Gastroesophageal sphincter (tissue), 3 donors: ENCODE results near the gene UQCC2.

Source experiments
- POLR2A ChIP-seq, 2 donors: fragments of 450-650 bp; IDR thresholded peaks; one replicate each; pipeline ENCODE4 v1.6.1; 2017; ENCODE audit warnings: antibody characterized with exemption in 2 of 2, mild to moderate bottlenecking in 2 of 2, moderate library complexity in 1 of 2
- TF ChIP-seq, protein P1 (sequence below), 4 experiments: fragments of 200-600 bp in 2 of 4; fragments of 450-650 bp in 2 of 4; sonication (generic) in 1 of 4; IDR thresholded peaks; one replicate each; pipeline ENCODE4 v1.5.1; 2017 to 2019; ENCODE audit warnings: antibody characterized with exemption in 4 of 4, mild to moderate bottlenecking in 2 of 4, moderate library complexity in 2 of 4

DNA sequence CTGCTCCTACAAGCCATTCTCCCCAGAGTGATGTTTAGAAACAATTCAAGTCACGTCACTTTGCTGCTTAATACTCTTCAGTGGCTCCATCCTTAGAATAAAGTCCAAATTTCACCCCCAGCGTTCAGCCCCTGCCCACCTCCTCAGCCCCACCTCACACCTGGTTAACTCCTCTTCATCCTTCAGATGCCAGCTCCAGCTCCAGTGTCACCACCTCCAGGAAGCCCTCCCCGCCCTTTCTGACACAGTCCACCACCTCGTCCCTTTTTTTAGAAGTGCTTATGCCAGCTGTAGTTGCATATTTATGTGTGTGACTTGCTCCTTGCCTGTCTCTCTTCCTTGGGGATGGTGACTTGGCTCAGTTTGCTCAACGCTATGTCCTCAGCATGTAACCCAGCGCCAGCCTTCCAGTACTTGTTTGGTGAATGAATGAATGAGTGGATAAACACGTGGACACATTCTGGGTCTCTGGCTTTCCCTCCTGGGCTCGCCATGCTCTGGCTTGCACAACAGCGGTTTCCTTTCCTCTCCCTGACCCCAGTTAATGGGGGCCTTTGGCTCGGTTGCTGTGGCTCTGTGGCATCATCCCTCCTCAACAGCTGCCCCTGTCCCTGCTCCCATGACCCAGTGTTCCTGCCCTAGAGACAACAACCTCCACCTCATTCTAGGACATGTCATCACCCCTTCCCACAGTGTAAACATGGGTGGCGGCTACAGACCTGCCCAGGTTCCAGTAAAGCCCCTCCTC is 38.9 kb upstream of the UQCC2 start:
- no peak for TF ChIP-seq POLR2A (IDR thresholded peaks at IDR 0.05)
- TF ChIP-seq, protein P1, sequence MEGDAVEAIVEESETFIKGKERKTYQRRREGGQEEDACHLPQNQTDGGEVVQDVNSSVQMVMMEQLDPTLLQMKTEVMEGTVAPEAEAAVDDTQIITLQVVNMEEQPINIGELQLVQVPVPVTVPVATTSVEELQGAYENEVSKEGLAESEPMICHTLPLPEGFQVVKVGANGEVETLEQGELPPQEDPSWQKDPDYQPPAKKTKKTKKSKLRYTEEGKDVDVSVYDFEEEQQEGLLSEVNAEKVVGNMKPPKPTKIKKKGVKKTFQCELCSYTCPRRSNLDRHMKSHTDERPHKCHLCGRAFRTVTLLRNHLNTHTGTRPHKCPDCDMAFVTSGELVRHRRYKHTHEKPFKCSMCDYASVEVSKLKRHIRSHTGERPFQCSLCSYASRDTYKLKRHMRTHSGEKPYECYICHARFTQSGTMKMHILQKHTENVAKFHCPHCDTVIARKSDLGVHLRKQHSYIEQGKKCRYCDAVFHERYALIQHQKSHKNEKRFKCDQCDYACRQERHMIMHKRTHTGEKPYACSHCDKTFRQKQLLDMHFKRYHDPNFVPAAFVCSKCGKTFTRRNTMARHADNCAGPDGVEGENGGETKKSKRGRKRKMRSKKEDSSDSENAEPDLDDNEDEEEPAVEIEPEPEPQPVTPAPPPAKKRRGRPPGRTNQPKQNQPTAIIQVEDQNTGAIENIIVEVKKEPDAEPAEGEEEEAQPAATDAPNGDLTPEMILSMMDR (IDR thresholded peaks at IDR 0.05), result no peak
